GM19240 (cell line): ENCODE measurements around the gene RNF149.
"Not testable (repeated sequence)": the region's sequence is repeated elsewhere in the genome, so short reads cannot be mapped to it uniquely, and the experiment has no call there.

Experiments
- DNase-seq: peaks from one replicate; pipeline ENCODE4 v3.0.0; 2011; ENCODE audit warnings: low spot score; ENCODE audit not compliant: insufficient read length

RNF149 gene

GRCh38 chr2:101263377-101263800, 45.1 kb downstream of the RNF149 start:
- no peak for DNase-seq

GRCh38 chr2:101262142-101262541, 46.4 kb downstream of the RNF149 start:
- DNase-seq: no peak

- DNase-seq: no peak
Observed at GRCh38 chr2:101258804-101259203, 49.7 kb downstream of the RNF149 start.

- DNase-seq: no peak
Observed at GRCh38 chr2:101256316-101256715, 52.2 kb downstream of the RNF149 start.

- no peak for DNase-seq
Observed at GRCh38 chr2:101255501-101255900, 53.0 kb downstream of the RNF149 start.

- DNase-seq: no peak
Observed at GRCh38 chr2:101253703-101254450, 54.6 kb downstream of the RNF149 start.

GRCh38 chr2:101253013-101253702, 55.3 kb downstream of the RNF149 start:
- no peak for DNase-seq

- DNase-seq: peak; percentile 76
Observed at GRCh38 chr2:101252408-101253012, 56.0 kb downstream of the RNF149 start, which contains the start of gene CNOT11. Gene CNOT11, plus strand, starts transcription at chr2:101252886. Its CDS starts 79 bp downstream, at chr2:101252965.

GRCh38 chr2:101251844-101252407, 56.6 kb downstream of the RNF149 start:
- no peak for DNase-seq

GRCh38 chr2:101251246-101251781, 57.2 kb downstream of the RNF149 start:
- not testable (repeated sequence) for DNase-seq

- DNase-seq: no peak
Observed at GRCh38 chr2:101249826-101250225, 58.7 kb downstream of the RNF149 start.

GRCh38 chr2:101248756-101249155, 59.7 kb downstream of the RNF149 start:
- not testable (repeated sequence) for DNase-seq

- not testable (repeated sequence) for DNase-seq
Observed at GRCh38 chr2:101245468-101245867, 63.0 kb downstream of the RNF149 start.

- not testable (repeated sequence) for DNase-seq
Observed at GRCh38 chr2:101244899-101245298, 63.6 kb downstream of the RNF149 start.

GRCh38 chr2:101244373-101244772, 64.1 kb downstream of the RNF149 start:
- DNase-seq: not testable (repeated sequence)

- no peak for DNase-seq
Observed at GRCh38 chr2:101241158-101241557, 67.3 kb downstream of the RNF149 start.

GRCh38 chr2:101240694-101241093, 67.8 kb downstream of the RNF149 start:
- DNase-seq: not testable (repeated sequence)

GRCh38 chr2:101239760-101240118, 68.8 kb downstream of the RNF149 start:
- not testable (repeated sequence) for DNase-seq

- DNase-seq: no peak
Observed at GRCh38 chr2:101238930-101239759, 69.4 kb downstream of the RNF149 start.

- not testable (repeated sequence) for DNase-seq
Observed at GRCh38 chr2:101237944-101238343, 70.6 kb downstream of the RNF149 start.

GRCh38 chr2:101235956-101236355, 72.5 kb downstream of the RNF149 start:
- DNase-seq: not testable (repeated sequence)
